ENCODE results near the gene PSME3IP1.

The PSME3IP1 gene

GRCh38 chr16:57169327-57169726 lies 16.5 kb downstream of the PSME3IP1 start:
- DNase-seq (ENCODE audit: low read depth in 2 of 2, low spot score in 1 of 2): no peak

DNA sequence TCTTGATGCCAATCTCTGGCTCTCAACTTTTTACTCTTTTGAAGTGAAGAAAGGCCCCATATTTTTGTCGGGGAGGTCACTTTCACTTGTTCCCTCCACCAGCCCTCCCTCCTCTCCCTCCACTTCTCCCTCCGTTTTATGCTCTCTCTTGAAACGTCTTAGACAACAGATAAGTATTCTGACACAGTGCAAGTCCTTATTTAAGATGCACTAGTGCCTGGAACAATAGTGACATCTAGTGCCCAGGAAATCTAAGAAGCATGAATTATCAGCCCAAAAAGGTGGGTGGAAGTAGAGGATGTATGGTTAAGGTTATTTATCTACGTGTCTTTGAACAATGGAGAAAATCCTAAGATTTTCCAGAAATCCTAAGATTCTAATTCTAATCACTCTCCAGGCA lies 17.9 kb downstream of the PSME3IP1 start:
- DNase-seq (ENCODE audit: low read depth in 2 of 2, low spot score in 1 of 2): no peak

GRCh38 chr16:57167538-57167937 lies 18.3 kb downstream of the PSME3IP1 start:
- DNase-seq (ENCODE audit: low read depth in 2 of 2, low spot score in 1 of 2): no peak

GRCh38 chr16:57166951-57167350 lies 18.9 kb downstream of the PSME3IP1 start:
- no peak for DNase-seq (ENCODE audit: low read depth in 2 of 2, low spot score in 1 of 2)

DNA sequence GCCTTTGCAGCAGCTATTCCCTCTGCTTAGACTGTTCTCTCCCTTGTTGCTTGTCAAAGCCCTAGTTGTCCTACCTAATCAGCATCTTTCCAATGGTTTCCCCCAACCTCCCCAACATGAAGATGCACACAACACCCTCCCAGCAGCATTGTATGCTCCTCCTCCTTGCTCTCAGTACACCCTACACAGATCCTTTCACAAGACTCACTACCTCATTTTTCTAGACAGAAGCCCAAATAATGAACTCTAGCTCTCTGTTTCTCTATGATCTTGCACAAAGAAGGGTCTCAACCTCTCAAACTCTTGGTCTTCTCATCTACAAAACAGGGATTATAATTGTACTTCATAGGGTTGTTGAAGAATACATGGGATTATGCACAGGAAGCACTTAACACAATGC lies 19.4 kb downstream of the PSME3IP1 start:
- no peak for DNase-seq (ENCODE audit: low read depth in 2 of 2, low spot score in 1 of 2)

- no peak for DNase-seq (ENCODE audit: low read depth in 2 of 2, low spot score in 1 of 2)
Observed at GRCh38 chr16:57165938-57166337, 19.9 kb downstream of the PSME3IP1 start.

GRCh38 chr16:57165483-57165882 lies 20.4 kb downstream of the PSME3IP1 start:
- DNase-seq (ENCODE audit: low read depth in 2 of 2, low spot score in 1 of 2): no peak

DNA sequence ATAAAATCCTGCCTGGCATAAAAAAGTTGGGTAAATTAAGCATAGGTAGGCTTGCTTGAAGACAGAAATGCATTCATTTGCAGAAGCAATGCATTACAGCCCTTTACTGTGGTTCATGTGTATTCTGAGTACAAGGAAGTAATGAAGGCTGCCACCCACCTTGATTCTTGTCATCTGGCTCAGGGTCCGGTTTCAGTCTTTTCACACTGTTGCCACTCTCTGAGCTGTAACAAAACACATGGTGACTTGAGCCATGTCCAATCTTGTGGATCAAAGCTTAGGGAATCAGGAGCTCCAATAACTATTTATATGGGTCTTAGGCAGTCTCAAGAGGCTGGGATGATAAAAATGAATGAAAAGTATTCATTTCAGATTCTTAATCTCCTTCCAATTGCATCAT lies 22.0 kb downstream of the PSME3IP1 start:
- DNase-seq (ENCODE audit: low read depth in 2 of 2, low spot score in 1 of 2): no peak

DNA sequence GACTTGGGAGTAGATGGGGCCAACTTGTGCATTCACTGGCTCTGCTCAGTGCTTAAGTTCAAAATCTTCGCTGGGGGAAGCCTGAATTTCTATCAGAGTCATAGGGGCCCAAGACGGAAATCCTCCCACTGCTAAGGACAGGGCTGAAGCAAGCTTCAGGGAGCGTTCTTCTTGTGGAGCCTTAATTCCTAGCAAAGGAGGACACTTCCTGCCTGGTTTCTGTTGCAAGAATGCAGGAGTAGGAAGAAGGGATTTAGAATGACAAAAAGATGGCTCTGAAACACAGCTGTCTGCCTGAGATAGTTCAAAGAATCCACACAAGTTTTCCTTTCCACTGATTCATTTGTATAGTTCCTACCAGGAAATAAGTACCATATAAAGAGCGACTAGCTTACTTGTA lies 26.4 kb downstream of the PSME3IP1 start:
- no peak for DNase-seq (ENCODE audit: low read depth in 2 of 2, low spot score in 1 of 2)

DNA sequence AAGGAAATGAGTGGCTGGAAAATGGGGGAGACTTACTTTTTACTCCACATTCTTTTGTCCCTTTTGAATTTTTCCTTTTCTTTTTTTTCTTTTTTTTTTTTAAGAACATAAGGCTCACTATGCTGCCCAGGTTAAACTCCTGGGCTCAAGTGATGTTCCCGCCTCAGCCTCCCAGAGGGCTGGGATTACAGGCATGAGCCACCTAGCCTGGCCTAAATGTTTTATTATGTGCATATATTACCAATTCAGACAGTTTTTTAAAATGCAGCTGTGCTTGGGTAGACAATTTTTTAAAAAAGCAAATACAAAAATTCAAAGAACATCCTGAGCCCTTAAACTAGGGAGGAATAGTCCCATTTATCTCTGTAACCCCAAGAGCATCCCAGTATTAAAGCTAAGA lies 28.3 kb downstream of the PSME3IP1 start:
- DNase-seq (ENCODE audit: low read depth in 2 of 2, low spot score in 1 of 2): no peak

DNA sequence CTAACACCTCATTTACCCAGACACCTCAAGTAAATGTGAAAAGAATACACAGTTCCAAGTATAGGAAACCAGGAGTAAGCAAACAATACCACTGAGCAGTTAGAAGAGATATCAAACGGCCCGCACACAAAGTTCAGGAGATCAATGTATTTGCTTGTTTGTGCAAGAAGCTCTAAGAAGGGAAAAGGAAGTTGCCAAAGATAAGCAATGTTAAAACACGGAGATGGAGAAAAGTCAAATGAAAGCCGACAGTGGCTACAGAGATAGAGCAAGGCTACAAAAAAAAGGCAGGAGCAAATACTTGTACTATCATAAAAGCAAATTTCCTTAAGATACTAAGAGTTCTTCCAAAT lies 29.5 kb downstream of the PSME3IP1 start:
- DNase-seq (ENCODE audit: low read depth in 2 of 2, low spot score in 1 of 2): no peak

DNA sequence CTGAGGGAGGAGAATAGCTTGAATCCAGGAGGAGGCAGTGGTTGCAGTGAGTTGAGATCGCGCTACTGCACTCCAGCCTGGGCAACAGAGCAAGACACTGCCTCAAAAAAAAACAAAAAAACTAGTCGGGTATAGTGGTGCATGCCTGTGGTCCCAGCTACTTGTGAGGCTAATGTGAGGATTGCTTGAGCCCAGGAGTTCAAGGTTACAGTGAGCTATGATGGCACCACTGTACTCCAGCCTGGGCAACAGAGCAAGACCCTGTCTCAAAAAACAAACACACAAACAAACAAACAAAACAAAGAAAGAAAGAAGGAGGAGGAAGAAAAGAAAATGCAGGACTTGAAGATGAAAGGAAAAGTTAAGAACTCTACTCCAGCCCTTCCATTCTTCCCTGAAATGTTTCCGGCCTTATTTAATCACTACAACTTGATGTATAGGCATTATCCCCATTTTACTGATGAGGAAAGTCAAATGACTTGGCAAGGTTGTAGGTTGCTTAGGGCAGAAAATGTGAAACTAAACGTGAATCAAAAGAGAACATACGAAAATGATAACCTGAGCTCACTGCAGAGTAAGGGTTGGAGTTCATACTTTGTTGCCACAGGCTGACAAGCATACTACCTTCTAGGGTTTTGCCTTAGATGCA lies 30.0 kb downstream of the PSME3IP1 start:
- no peak for DNase-seq (ENCODE audit: low read depth in 2 of 2, low spot score in 1 of 2)

GRCh38 chr16:57153841-57154240 lies 32.0 kb downstream of the PSME3IP1 start:
- no peak for DNase-seq (ENCODE audit: low read depth in 2 of 2, low spot score in 1 of 2)

GRCh38 chr16:57152096-57153093 lies 33.4 kb downstream of the PSME3IP1 start:
- no peak for DNase-seq (ENCODE audit: low read depth in 2 of 2, low spot score in 1 of 2)

- no peak for DNase-seq (ENCODE audit: low read depth in 2 of 2, low spot score in 1 of 2)
Observed at GRCh38 chr16:57151369-57151768, 34.5 kb downstream of the PSME3IP1 start.

- DNase-seq (ENCODE audit: low read depth in 2 of 2, low spot score in 1 of 2): no peak
Observed at GRCh38 chr16:57150682-57151330, 35.0 kb downstream of the PSME3IP1 start.

DNA sequence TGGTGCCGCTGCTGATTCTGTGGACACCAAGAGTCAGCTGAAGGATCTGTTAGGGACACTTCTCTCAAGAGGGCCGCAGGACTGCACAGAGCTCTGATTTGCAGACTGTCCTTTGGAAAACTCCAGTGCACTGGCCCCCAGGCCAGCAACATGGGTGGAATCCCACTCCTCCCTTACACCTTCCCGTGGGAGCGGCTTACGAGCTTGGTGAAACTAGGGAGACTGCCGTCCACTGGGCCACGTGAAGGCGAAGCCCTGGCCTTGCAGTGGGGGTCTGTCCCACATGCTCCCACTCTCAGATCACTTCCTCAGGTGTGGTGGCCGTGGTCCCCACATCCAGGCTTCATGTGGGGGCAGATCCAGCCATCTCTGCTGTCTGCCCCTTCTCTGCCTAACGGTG lies 36.4 kb downstream of the PSME3IP1 start:
- no peak for DNase-seq (ENCODE audit: low read depth in 2 of 2, low spot score in 1 of 2)

DNA sequence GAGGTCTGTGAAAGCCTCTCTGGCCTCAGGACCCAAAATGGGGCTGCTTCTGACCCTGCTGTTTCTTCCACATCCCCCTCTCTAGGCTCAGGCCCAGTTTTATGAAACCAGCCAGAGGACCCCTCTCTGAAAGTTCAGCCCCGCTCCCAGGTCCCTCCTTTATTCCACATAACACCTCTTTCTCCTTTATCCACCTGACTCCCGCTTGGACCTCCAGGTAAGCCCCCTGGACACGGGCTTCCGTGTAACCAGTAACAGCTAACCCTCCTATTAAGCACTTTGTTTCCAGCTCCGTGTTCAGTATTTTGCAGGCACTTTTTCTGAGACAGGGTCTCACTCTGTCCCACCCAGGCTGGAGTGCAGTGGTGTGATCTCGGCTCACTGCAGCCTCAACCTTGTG lies 37.4 kb downstream of the PSME3IP1 start:
- no peak for DNase-seq (ENCODE audit: low read depth in 2 of 2, low spot score in 1 of 2)

- no peak for DNase-seq (ENCODE audit: low read depth in 2 of 2, low spot score in 1 of 2)
Observed at GRCh38 chr16:57147381-57148221, 38.2 kb downstream of the PSME3IP1 start.

GRCh38 chr16:57146735-57147134 lies 39.1 kb downstream of the PSME3IP1 start:
- DNase-seq (ENCODE audit: low read depth in 2 of 2, low spot score in 1 of 2): no peak

DNA sequence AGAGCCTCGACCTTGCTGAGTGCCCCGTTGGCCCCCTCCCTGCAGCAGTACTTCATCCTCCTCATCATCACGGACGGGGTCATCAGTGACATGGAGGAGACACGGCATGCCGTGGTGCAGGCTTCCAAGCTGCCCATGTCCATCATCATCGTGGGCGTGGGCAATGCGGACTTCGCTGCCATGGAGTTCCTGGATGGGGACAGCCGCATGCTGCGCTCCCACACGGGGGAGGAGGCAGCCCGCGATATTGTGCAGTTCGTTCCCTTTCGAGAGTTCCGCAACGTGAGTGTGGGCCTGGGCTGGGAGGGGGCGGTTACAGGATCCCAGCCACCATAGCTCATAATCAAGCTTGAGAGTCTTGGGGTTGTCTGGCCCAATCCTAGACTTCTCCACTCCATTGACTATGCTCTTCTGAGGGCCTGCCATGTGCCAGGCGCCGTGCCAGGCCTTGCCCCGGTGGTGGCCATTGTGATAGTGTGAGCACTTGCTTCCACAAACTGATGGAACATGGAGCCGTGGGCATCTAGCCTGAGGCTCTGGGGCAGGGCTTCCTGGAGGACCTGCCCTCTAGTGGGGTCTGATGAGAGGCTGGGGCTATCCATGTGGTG lies 39.7 kb downstream of the PSME3IP1 start:
- no peak for DNase-seq (ENCODE audit: low read depth in 2 of 2, low spot score in 1 of 2)

Measured in stimulated activated CD8-positive, alpha-beta memory T cell treated with anti-CD3 and anti-CD28 coated beads, Interleukin-4, amount 100 ng/mL, for 1 hour (primary cell).